HepG2 (cell line): ENCODE results near the gene CPEB2. TPM values are rescaled to one million over a fixed set of nuclear protein-coding genes. Genes with fewer than 3 reads are reported as not detected.

Experiments used
- AHR ChIP-seq: IDR thresholded peaks from 2 replicates; pipeline ENCODE4 v1.6.1; 2018; ENCODE audit warnings: missing genetic modification reagents, missing compliant biosample characterization
- ATAD3A ChIP-seq: sonication (generic); formaldehyde crosslinking; IDR thresholded peaks from 2 replicates; pipeline ENCODE4 v1.4.0; 2020; ENCODE audit warnings: missing genetic modification reagents
- ATF7-NPFF ChIP-seq: sonication (generic); formaldehyde crosslinking; IDR thresholded peaks from 2 replicates; pipeline ENCODE4 v1.8.1; 2023; ENCODE audit warnings: mild to moderate bottlenecking, low read depth, missing genetic modification reagents, moderate library complexity
- GZF1 ChIP-seq: sonication (generic); formaldehyde crosslinking; IDR thresholded peaks from 2 replicates; pipeline ENCODE4 v1.5.1; 2020; ENCODE audit warnings: mild to moderate bottlenecking, missing genetic modification reagents
- HES4 ChIP-seq: sonication (generic); formaldehyde crosslinking; IDR thresholded peaks from 2 replicates; pipeline ENCODE4 v1.9.0; 2021; ENCODE audit warnings: mild to moderate bottlenecking, missing genetic modification reagents, borderline replicate concordance
- KDM4B ChIP-seq: sonication (generic); formaldehyde crosslinking; IDR thresholded peaks from 2 replicates; pipeline ENCODE4 v1.4.0; 2020; ENCODE audit warnings: missing genetic modification reagents
- MYC ChIP-seq: sonication (generic); formaldehyde crosslinking; IDR thresholded peaks from 2 replicates; pipeline ENCODE4 v1.9.0; 2021; ENCODE audit warnings: missing genetic modification reagents, borderline replicate concordance
- NFYC ChIP-seq: IDR thresholded peaks from 2 replicates; pipeline ENCODE4 v1.6.1; 2016; ENCODE audit warnings: missing genetic modification reagents, missing compliant biosample characterization
- NR2C2 ChIP-seq: sonication (generic); formaldehyde crosslinking; IDR thresholded peaks from 2 replicates; pipeline ENCODE4 v1.4.0; 2020; ENCODE audit warnings: missing genetic modification reagents, mild to moderate bottlenecking, moderate library complexity, borderline replicate concordance
- PAWR ChIP-seq: sonication (generic); formaldehyde crosslinking; IDR thresholded peaks from 2 replicates; pipeline ENCODE4 v1.4.0; 2020; ENCODE audit warnings: missing genetic modification reagents, mild to moderate bottlenecking, borderline replicate concordance
- PHF21A ChIP-seq: sonication (generic); formaldehyde crosslinking; IDR thresholded peaks from 2 replicates; pipeline ENCODE4 v1.5.0; 2020; ENCODE audit warnings: mild to moderate bottlenecking, missing genetic modification reagents
- RFX3 ChIP-seq: IDR thresholded peaks from 2 replicates; pipeline ENCODE4 v1.6.1; 2016; ENCODE audit warnings: missing biosample characterization, missing genetic modification reagents
- SOX6 ChIP-seq, 2 experiments: fragments of 450-650 bp in 1 of 2; sonication (generic) in 1 of 2; formaldehyde crosslinking in 1 of 2; IDR thresholded peaks; 2 replicates each; pipeline versions ENCODE4 v1.4.0 to v1.6.1; 2017 to 2020; ENCODE audit warnings: antibody characterized with exemption in 1 of 2, mild to moderate bottlenecking in 1 of 2, missing genetic modification reagents in 1 of 2
- ZNF331 ChIP-seq: sonication (generic); formaldehyde crosslinking; IDR thresholded peaks from 2 replicates; pipeline ENCODE4 v1.4.0; 2020; ENCODE audit warnings: missing genetic modification reagents
- ZNF34 ChIP-seq: sonication (generic); formaldehyde crosslinking; IDR thresholded peaks from 2 replicates; pipeline ENCODE4 v1.4.0; 2020; ENCODE audit warnings: mild to moderate bottlenecking, missing genetic modification reagents, borderline replicate concordance
- ZNF383 ChIP-seq: sonication (generic); formaldehyde crosslinking; IDR thresholded peaks from 2 replicates; pipeline ENCODE4 v1.4.0; 2020; ENCODE audit warnings: missing genetic modification reagents, mild to moderate bottlenecking, borderline replicate concordance
- ZNF44 ChIP-seq: sonication (generic); formaldehyde crosslinking; IDR thresholded peaks from 2 replicates; pipeline ENCODE4 v1.5.1; 2020; ENCODE audit warnings: mild to moderate bottlenecking, missing genetic modification reagents
- ZNF446 ChIP-seq: sonication (generic); formaldehyde crosslinking; IDR thresholded peaks from 2 replicates; pipeline ENCODE4 v1.5.0; 2020; ENCODE audit warnings: mild to moderate bottlenecking, missing genetic modification reagents
- ZNF530 ChIP-seq: sonication (generic); formaldehyde crosslinking; IDR thresholded peaks from 2 replicates; pipeline ENCODE4 v1.5.0; 2020; ENCODE audit warnings: low read depth, mild to moderate bottlenecking, missing genetic modification reagents
- ZNF589 ChIP-seq: sonication (generic); formaldehyde crosslinking; conservative IDR thresholded peaks from 2 replicates; pipeline ENCODE4 v1.8.0; 2022; ENCODE audit warnings: mild to moderate bottlenecking, moderate library complexity, missing genetic modification reagents
- ZNF766 ChIP-seq: sonication (generic); formaldehyde crosslinking; IDR thresholded peaks from 2 replicates; pipeline ENCODE4 v1.5.0; 2020; ENCODE audit warnings: missing genetic modification reagents, borderline replicate concordance
- ZNF776 ChIP-seq: sonication (generic); formaldehyde crosslinking; IDR thresholded peaks from 2 replicates; pipeline ENCODE4 v1.4.0; 2020; ENCODE audit warnings: mild to moderate bottlenecking, missing genetic modification reagents
- ZSCAN30 ChIP-seq: sonication (generic); formaldehyde crosslinking; IDR thresholded peaks from 2 replicates; pipeline ENCODE4 v1.5.0; 2020; ENCODE audit warnings: mild to moderate bottlenecking, missing genetic modification reagents
- polyA plus RNA-seq, 8 experiments: library from polyadenylated mRNA; depleted of rRNA in 3 of 8; stranded (reverse) in 7 of 8; unstranded in 1 of 8; fragments of >200 nt; fragmentation: Illumina TruSeq in 4 of 8; extraction: Trizol in 4 of 8; gene quantifications; 2 replicates each; pipeline versions ENCODE4 v1.2.1 to v1.2.3, GENCODE V29; 2011 to 2016; ENCODE audit warnings: low read depth in 4 of 8, missing spikeins in 1 of 8, mixed read lengths in 1 of 8; ENCODE audit not compliant: insufficient read depth in 1 of 8
- total RNA-seq, 5 experiments: library from RNA; depleted of rRNA; stranded (reverse); fragments of >200 nt; fragmentation: Illumina TruSeq; extraction: Trizol; gene quantifications; 2 replicates each; pipeline ENCODE4 v1.2.3, GENCODE V29; 2016; ENCODE audit warnings: low read depth in 1 of 5
- TF ChIP-seq, protein P1 (sequence below): sonication (generic); formaldehyde crosslinking; IDR thresholded peaks from 2 replicates; pipeline ENCODE4 v1.8.1; 2022; ENCODE audit warnings: low read depth, mild to moderate bottlenecking, missing genetic modification reagents
- TF ChIP-seq, protein P2 (sequence below): IDR thresholded peaks from 2 replicates; pipeline ENCODE4 v1.6.1; 2018; ENCODE audit warnings: missing genetic modification reagents
- TF ChIP-seq, protein P3 (sequence below): sonication (generic); formaldehyde crosslinking; IDR thresholded peaks from 2 replicates; pipeline ENCODE4 v1.4.0; 2020; ENCODE audit warnings: low read depth, mild to moderate bottlenecking, missing genetic modification reagents

The CPEB2 gene
- total and polyA plus RNA-seq, 2 of the 13 experiments (the other 11 are each of a cell fraction or from before 2014, with no cell fraction given), result 2.0 to 2.5 TPM

DNA sequence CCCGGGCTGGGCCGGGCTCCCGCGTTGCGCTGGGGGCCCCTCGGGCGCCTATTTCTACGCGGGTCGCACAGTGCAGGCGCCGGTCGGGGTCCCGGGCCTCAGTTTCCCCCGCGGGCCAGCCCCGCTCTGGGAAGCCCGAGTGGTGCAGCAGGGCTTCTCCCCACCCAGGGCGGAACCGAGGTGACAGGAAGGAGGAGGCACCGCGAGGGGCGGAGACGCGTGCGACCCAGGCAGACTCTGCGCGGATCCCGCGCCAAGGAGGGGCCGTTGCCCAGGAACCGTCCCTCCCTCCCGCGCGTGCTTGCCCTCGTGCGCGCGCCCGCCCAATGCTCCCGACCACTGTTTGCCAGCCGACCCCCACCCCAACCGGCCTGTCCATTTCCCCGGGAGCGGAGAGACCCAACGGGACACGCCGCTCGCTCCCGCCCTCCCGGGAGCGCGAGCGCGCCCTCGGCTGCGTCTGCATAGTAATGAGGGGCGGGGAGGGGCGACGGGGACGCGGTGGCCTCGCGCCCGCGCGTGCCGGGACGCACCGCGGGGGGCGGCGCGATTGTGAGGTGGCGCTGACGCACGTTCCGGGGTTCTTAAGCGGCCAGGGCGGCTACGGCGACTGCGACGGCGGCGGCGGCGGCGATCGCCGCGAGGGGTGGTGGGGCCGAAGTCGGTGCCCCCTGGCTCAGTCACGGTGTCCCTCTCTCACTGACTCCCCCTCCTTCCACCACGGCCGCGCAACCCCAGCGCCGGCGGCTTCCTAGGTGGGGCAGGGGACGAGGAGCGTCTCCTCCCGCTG lies at the start of gene CPEB2 (continued):
- no peak for TF ChIP-seq SOX6 (IDR thresholded peaks at IDR 0.05)
- no peak for TF ChIP-seq SOX6 (CRISPR knock-in tag; IDR thresholded peaks at IDR 0.05)
- TF ChIP-seq ZNF34 (CRISPR knock-in tag), result 0 out of 2 replicates have a peak, but pooled peaks have one; percentile 58
- TF ChIP-seq GZF1, result 0 out of 2 replicates have a peak, but pooled peaks have one; percentile 42
- TF ChIP-seq ZNF44 (CRISPR knock-in tag), result 0 out of 2 replicates have a peak, but pooled peaks have one; percentile 24
- TF ChIP-seq, protein P1, sequence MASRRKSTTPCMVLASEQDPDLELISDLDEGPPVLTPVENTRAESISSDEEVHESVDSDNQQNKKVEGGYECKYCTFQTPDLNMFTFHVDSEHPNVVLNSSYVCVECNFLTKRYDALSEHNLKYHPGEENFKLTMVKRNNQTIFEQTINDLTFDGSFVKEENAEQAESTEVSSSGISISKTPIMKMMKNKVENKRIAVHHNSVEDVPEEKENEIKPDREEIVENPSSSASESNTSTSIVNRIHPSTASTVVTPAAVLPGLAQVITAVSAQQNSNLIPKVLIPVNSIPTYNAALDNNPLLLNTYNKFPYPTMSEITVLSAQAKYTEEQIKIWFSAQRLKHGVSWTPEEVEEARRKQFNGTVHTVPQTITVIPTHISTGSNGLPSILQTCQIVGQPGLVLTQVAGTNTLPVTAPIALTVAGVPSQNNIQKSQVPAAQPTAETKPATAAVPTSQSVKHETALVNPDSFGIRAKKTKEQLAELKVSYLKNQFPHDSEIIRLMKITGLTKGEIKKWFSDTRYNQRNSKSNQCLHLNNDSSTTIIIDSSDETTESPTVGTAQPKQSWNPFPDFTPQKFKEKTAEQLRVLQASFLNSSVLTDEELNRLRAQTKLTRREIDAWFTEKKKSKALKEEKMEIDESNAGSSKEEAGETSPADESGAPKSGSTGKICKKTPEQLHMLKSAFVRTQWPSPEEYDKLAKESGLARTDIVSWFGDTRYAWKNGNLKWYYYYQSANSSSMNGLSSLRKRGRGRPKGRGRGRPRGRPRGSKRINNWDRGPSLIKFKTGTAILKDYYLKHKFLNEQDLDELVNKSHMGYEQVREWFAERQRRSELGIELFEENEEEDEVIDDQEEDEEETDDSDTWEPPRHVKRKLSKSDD (CRISPR knock-in tag), result peak; percentile 75; the same call in 1 of the 2 replicates
- peak; percentile 36; the same call in 1 of the 2 replicates for TF ChIP-seq ZNF331 (CRISPR knock-in tag)
- peak; percentile 67 for TF ChIP-seq ATF7-NPFF (CRISPR knock-in tag)
- TF ChIP-seq PHF21A, result no peak
- TF ChIP-seq AHR, result no peak
- peak; percentile 54; the same call in 1 of the 2 replicates for TF ChIP-seq HES4 (CRISPR knock-in tag)
- TF ChIP-seq NFYC (CRISPR knock-in tag), result no peak
- no peak for TF ChIP-seq ATAD3A (CRISPR knock-in tag)
- TF ChIP-seq ZNF446, result peak; percentile 84
- peak; percentile 73; the same call in 1 of the 2 replicates for TF ChIP-seq MYC (CRISPR knock-in tag)
- 0 out of 2 replicates have a peak, but pooled peaks have one; percentile 13 for TF ChIP-seq ZNF776 (CRISPR knock-in tag)
- TF ChIP-seq KDM4B (CRISPR knock-in tag), result peak; percentile 74; the same call in 1 of the 2 replicates
- no peak for TF ChIP-seq ZNF530 (CRISPR knock-in tag)
- TF ChIP-seq ZNF589, result 0 out of 2 replicates have a peak, but pooled peaks have one; percentile 34
- TF ChIP-seq, protein P2, sequence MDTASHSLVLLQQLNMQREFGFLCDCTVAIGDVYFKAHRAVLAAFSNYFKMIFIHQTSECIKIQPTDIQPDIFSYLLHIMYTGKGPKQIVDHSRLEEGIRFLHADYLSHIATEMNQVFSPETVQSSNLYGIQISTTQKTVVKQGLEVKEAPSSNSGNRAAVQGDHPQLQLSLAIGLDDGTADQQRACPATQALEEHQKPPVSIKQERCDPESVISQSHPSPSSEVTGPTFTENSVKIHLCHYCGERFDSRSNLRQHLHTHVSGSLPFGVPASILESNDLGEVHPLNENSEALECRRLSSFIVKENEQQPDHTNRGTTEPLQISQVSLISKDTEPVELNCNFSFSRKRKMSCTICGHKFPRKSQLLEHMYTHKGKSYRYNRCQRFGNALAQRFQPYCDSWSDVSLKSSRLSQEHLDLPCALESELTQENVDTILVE, result peak; percentile 70
- no peak for TF ChIP-seq ZNF766
- peak; percentile 65 for TF ChIP-seq NR2C2 (CRISPR knock-in tag)
- no peak for TF ChIP-seq PAWR (CRISPR knock-in tag)
- no peak for TF ChIP-seq ZNF383
- no peak for TF ChIP-seq ZSCAN30 (CRISPR knock-in tag)
- TF ChIP-seq, protein P3, sequence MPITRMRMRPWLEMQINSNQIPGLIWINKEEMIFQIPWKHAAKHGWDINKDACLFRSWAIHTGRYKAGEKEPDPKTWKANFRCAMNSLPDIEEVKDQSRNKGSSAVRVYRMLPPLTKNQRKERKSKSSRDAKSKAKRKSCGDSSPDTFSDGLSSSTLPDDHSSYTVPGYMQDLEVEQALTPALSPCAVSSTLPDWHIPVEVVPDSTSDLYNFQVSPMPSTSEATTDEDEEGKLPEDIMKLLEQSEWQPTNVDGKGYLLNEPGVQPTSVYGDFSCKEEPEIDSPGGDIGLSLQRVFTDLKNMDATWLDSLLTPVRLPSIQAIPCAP (CRISPR knock-in tag), result 0 out of 2 replicates have a peak, but pooled peaks have one; percentile 30
- 0 out of 2 replicates have a peak, but pooled peaks have one; percentile 31 for TF ChIP-seq RFX3 (CRISPR knock-in tag)
